Stomach (tissue), 9 donors: ENCODE data around the gene ITPR1. TPM values are rescaled to one million over a fixed set of nuclear protein-coding genes. Genes with fewer than 3 reads are reported as not detected.

ENCODE experiments used
- DNase-seq, 2 donors: peaks; one replicate each; pipeline versions ENCODE4 v3.0.0 to v3.0.0-alpha.2; 2013 to 2019
- H3K27ac ChIP-seq, 5 donors: fragments of 200-600 bp in 4 of 5; sonication (generic) in 4 of 5; one replicate each; pipeline ENCODE4 v1.5.1; 2013 to 2019; ENCODE audit warnings: mild to moderate bottlenecking in 1 of 5, moderate library complexity in 1 of 5
- H3K27me3 ChIP-seq, 3 donors: fragments of 200-600 bp; sonication (generic); one replicate each; pipeline ENCODE4 v1.5.1; 2017 to 2019; ENCODE audit warnings: mixed run types in 1 of 3
- H3K36me3 ChIP-seq, 4 donors: fragments of 200-600 bp; sonication (generic); 1 replicate in 3 of 4; 2 replicates in 1 of 4; pipeline ENCODE4 v1.5.1; 2016 to 2019
- H3K4me1 ChIP-seq, 4 donors: fragments of 200-600 bp; sonication (generic); one replicate each; pipeline ENCODE4 v1.5.1; 2016 to 2019
- H3K4me3 ChIP-seq, 4 donors: fragments of 200-600 bp; sonication (generic) in 3 of 4; one replicate each; pipeline ENCODE4 v1.5.1; 2016 to 2019; ENCODE audit warnings: mild to moderate bottlenecking in 1 of 4
- H3K9me3 ChIP-seq, 4 donors: fragments of 200-600 bp; sonication (generic); one replicate each; pipeline ENCODE4 v1.5.1; 2016 to 2019
- EP300 ChIP-seq: sonication (generic); formaldehyde crosslinking; IDR thresholded peaks from one replicate; pipeline ENCODE4 v1.6.1; 2017; ENCODE audit warnings: antibody characterized with exemption
- POLR2A ChIP-seq, 4 donors: fragments of 450-650 bp; IDR thresholded peaks; one replicate each; pipeline ENCODE4 v1.6.1; 2016; ENCODE audit warnings: antibody characterized with exemption in 4 of 4, control low read depth in 2 of 4, mild to moderate bottlenecking in 1 of 4, moderate library complexity in 1 of 4
- POLR2AphosphoS5 ChIP-seq, 3 donors: sonication (generic); formaldehyde crosslinking; IDR thresholded peaks; one replicate each; pipeline ENCODE4 v1.6.1; 2016; ENCODE audit warnings: antibody characterized with exemption in 3 of 3
- WGBS, 5 donors: extraction: QIAGEN DNeasy Blood & Tissue Kit in 3 of 5; methylation state at CpG; one replicate each; pipeline versions ENCODE4 v1.1.5 to v1.1.7; 2013 to 2018; 5-methylcytosine and 5-hydroxymethylcytosine counted together
- intact Hi-C: fragments of 100-400 bp; cut with DNase I; formaldehyde crosslinking; loops from one replicate; pipeline ENCODE4 v1.15.1; 2023; ENCODE audit warnings: low total_unique reads
- polyA plus RNA-seq, 3 donors: library from polyadenylated mRNA; stranded (reverse); fragments of 200-250 nt; gene quantifications; one replicate each; pipeline ENCODE4 v1.2.3, GENCODE V29; 2013
- total RNA-seq, 5 donors: library from RNA; depleted of rRNA; stranded (reverse); fragments of >200 nt; gene quantifications; one replicate each; pipeline versions ENCODE4 v1.1.0 to v1.2.3, GENCODE V29; 2014 to 2016
- TF ChIP-seq, protein P1 (sequence below), 7 experiments: fragments of 450-650 bp in 4 of 7; fragments of 200-600 bp in 3 of 7; sonication (generic) in 3 of 7; IDR thresholded peaks; one replicate each; pipeline ENCODE4 v1.5.1; 2016 to 2019; ENCODE audit warnings: antibody characterized with exemption in 7 of 7, control low read depth in 2 of 7, mild to moderate bottlenecking in 1 of 7
- donor health status: healthy with polysubstance abuse.
- donor health status: Bipolar disorder and iron deficiency.
- donor health status: healthy.

Gene ITPR1
- total and polyA plus RNA-seq, 8 donors: 6.6 to 192 (median 32.9) TPM

DNA sequence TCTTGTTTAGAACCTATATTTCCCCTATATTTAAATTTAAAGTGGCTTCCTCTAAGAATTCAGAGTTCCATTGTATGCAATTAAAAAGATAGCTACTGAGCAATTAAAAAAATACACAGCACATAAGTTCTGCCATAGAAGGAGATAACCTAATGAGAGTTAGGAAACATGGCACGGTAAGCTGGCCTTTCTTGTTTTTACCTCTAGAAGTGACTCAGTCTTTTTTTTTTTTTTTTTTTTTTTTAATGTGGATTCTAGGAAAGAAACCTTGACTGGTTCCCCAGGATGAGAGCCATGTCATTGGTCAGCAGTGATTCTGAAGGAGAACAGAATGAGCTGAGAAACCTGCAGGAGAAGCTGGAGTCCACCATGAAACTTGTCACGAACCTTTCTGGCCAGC lies 343.4 kb downstream of the ITPR1 start:
- Histone ChIP-seq H3K27ac (no peak overlapping the region), H3K27me3 (no peaks in the 10 kb centered on the region), H3K9me3 (no peaks in the 10 kb centered on the region), H3K4me3 (no peak overlapping the region), H3K4me1 (peaks cover 0 to 11% (median 0%) of the 10 kb centered on the region in 4 donors), H3K36me3 (peaks cover 0 to 45% (median 31%) of the 10 kb centered on the region in 4 donors)
- no peak for DNase-seq
- TF ChIP-seq, protein P1, sequence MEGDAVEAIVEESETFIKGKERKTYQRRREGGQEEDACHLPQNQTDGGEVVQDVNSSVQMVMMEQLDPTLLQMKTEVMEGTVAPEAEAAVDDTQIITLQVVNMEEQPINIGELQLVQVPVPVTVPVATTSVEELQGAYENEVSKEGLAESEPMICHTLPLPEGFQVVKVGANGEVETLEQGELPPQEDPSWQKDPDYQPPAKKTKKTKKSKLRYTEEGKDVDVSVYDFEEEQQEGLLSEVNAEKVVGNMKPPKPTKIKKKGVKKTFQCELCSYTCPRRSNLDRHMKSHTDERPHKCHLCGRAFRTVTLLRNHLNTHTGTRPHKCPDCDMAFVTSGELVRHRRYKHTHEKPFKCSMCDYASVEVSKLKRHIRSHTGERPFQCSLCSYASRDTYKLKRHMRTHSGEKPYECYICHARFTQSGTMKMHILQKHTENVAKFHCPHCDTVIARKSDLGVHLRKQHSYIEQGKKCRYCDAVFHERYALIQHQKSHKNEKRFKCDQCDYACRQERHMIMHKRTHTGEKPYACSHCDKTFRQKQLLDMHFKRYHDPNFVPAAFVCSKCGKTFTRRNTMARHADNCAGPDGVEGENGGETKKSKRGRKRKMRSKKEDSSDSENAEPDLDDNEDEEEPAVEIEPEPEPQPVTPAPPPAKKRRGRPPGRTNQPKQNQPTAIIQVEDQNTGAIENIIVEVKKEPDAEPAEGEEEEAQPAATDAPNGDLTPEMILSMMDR (IDR thresholded peaks at IDR 0.05): no peak
- TF ChIP-seq EP300 (no peak), POLR2AphosphoS5 (IDR thresholded peaks at IDR 0.05) (no peak), POLR2A (IDR thresholded peaks at IDR 0.05) (no peak)
- intact Hi-C loops: no loop called here
- 67 to 80% (median 73%) methylated on average over 2 of the region's 2 CpGs for WGBS, 5 donors

DNA sequence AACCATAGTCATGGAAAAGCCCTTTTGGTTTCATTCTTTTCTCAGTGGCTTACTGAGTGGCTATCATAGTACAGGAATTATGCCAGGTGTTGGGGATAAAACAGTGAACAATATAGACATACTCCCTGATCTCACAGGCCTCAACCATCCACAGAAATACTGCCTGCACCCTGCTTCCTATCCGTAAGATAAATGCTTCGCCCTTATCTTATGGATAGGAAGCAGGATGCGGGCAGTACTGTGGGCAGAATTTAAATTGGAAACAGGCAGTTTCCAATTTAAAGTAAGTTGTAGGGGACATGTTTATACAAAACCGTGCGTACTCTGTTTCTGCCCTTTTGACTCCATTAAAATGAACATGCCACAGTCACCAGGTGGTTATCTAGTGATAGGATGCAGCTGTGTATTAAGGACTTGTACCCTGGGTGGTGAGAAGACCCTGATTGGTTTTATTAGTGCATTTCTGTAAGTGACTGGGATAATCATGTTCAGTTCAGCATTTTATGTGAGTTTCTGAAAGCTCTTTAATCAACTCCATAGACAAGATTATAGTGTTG lies 344.3 kb downstream of the ITPR1 start:
- Histone ChIP-seq H3K4me1 (peaks cover 0 to 6% (median 0%) of the 10 kb centered on the region in 4 donors), H3K36me3 (peaks cover 0 to 45% (median 31%) of the 10 kb centered on the region in 4 donors), H3K4me3 (no peak overlapping the region), H3K27ac (no peak overlapping the region), H3K27me3 (no peaks in the 10 kb centered on the region), H3K9me3 (no peaks in the 10 kb centered on the region)
- intact Hi-C loops: no loop called here
- no peak for DNase-seq
- 85 to 86% (median 86%) methylated on average over 5 of the region's 5 CpGs for WGBS, 5 donors
- TF ChIP-seq POLR2A (IDR thresholded peaks at IDR 0.05): no peak
- TF ChIP-seq POLR2AphosphoS5 (IDR thresholded peaks at IDR 0.05): no peak
- no peak for TF ChIP-seq EP300
- TF ChIP-seq, protein P1 (IDR thresholded peaks at IDR 0.05): no peak

DNA sequence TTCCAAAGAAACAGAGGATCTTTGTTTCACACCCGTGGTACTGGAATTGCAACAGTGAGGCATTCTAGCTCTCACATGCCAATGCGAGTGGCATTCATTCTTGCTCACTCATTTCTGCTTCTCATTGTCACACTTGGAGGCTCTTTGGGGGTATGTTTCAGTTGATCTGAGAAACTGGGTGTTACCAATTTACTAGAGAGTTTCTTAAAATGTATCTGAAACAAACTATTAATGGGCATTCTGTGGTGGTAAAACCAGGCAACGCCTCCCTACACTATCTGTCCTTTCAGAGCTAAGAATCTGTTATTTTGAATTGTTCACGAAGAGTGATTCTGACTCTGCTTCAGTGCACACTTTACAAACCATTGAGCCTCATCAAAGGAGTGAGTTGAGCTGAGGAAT lies 345.5 kb downstream of the ITPR1 start:
- TF ChIP-seq POLR2AphosphoS5 (IDR thresholded peaks at IDR 0.05) (no peak), EP300 (no peak), POLR2A (IDR thresholded peaks at IDR 0.05) (no peak)
- TF ChIP-seq, protein P1 (IDR thresholded peaks at IDR 0.05): no peak
- intact Hi-C loops: no loop called here
- Histone ChIP-seq H3K4me1 (peaks cover 0 to 6% (median 0%) of the 10 kb centered on the region in 4 donors), H3K4me3 (no peak overlapping the region), H3K9me3 (no peaks in the 10 kb centered on the region), H3K36me3 (peaks cover 0 to 34% (median 27%) of the 10 kb centered on the region in 4 donors), H3K27ac (no peak overlapping the region), H3K27me3 (no peaks in the 10 kb centered on the region)
- 91 to 95% (median 93%) methylated on average over 4 of the region's 4 CpGs for WGBS, 5 donors
- no peak for DNase-seq

DNA sequence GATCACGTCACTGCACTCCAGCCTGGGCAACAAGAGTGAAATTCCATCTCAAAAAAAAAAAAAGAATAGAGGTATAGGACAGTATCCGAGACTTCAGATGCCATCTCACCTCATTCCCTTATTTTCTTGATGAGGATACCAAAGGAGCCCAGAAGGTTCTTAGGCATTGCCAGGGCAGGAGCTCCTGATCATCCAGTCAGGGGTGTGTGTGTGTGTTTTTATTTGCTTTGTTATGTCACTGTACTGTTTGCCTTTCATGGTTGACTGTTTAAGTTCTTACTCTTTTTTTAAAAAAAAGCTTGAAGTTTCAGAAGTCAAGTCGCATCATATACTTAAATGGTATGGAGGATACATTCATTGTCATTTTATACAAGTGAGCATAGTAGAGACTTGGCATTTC lies 346.1 kb downstream of the ITPR1 start:
- WGBS, 5 donors: 92 to 98% (median 96%) methylated on average over 3 of the region's 3 CpGs
- Histone ChIP-seq H3K27ac (no peak overlapping the region), H3K36me3 (peaks cover 0 to 28% (median 25%) of the 10 kb centered on the region in 4 donors), H3K27me3 (no peaks in the 10 kb centered on the region), H3K4me1 (peaks cover 0 to 6% (median 0%) of the 10 kb centered on the region in 4 donors), H3K4me3 (no peak overlapping the region), H3K9me3 (no peaks in the 10 kb centered on the region)
- intact Hi-C loops: no loop called here
- no peak for DNase-seq
- no peak for TF ChIP-seq EP300

DNA sequence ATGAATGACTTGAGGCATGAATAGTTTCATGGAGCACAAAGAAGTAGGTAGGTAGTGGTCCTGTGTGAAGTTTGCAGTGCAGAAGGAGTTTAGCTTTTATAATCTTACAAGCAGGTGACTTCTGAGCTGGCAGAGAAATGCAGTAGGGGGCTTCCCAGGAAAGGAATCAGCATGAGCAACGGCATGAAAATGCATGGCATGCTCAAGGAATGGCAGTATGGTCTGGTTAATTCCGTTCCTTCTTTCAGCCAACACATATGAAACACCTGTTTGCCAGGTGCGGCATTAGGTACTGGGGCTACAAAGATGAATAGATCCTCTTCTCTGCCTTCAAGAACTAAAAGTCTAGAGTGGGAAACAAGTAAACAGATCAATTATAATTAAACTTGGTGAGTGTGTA lies 348.1 kb downstream of the ITPR1 start:
- DNase-seq: no peak
- intact Hi-C loops: no loop called here
- 79 to 90% (median 84%) methylated on average over 3 of the region's 3 CpGs for WGBS, 5 donors
- Histone ChIP-seq H3K27me3 (no peaks in the 10 kb centered on the region), H3K36me3 (peaks cover 0 to 27% (median 23%) of the 10 kb centered on the region in 4 donors), H3K9me3 (no peaks in the 10 kb centered on the region), H3K27ac (peak overlapping the region in 2 of 5 donors; percentile 15 to 20), H3K4me3 (no peak overlapping the region), H3K4me1 (peaks cover 0 to 6% (median 0%) of the 10 kb centered on the region in 4 donors)
- TF ChIP-seq EP300 (no peak), POLR2AphosphoS5 (IDR thresholded peaks at IDR 0.05) (no peak), POLR2A (IDR thresholded peaks at IDR 0.05) (no peak)
- TF ChIP-seq, protein P1 (IDR thresholded peaks at IDR 0.05): no peak
